ENCODE results near the gene CYP2W1. TPM values are rescaled to one million over a fixed set of nuclear protein-coding genes. Genes with fewer than 3 reads are reported as not detected.

The CYP2W1 gene
- total RNA-seq, result not detected

- H3K36me3 ChIP-seq (ENCODE audit: control insufficient read depth in 3 of 3, insufficient read depth in 3 of 3, low read length in 3 of 3), result no peaks in the 10 kb centered on the region
- peaks cover 46 to 61% (median 54%) of the 10 kb centered on the region in 3 donors for H3K27me3 ChIP-seq (ENCODE audit: control insufficient read depth in 3 of 3, insufficient read depth in 3 of 3, low read length in 3 of 3)
- no peaks in the 10 kb centered on the region for H3K9me3 ChIP-seq (ENCODE audit: control insufficient read depth in 3 of 3, low read length in 3 of 3)
- no peak within 1 kb of the TSS for H3K27ac ChIP-seq (ENCODE audit: low read depth, low read length)
- no peak within 1 kb of the TSS for H3K4me3 ChIP-seq (ENCODE audit: low read length in 3 of 3)
- no peak within 1 kb of the TSS for H3K9ac ChIP-seq (ENCODE audit: low read depth in 1 of 3, low read length in 3 of 3)
- H3K4me1 ChIP-seq (ENCODE audit: control insufficient read depth in 3 of 3, insufficient read depth in 3 of 3, low read length in 3 of 3), result peaks cover 0 to 2% (median 0%) of the 10 kb centered on the region in 3 donors
Measured at GRCh38 chr7:983004-983615, at the start of gene CYP2W1. Gene CYP2W1, plus strand, starts transcription at chr7:983181. Its CDS starts 31 bp downstream, at chr7:983212.

DNA sequence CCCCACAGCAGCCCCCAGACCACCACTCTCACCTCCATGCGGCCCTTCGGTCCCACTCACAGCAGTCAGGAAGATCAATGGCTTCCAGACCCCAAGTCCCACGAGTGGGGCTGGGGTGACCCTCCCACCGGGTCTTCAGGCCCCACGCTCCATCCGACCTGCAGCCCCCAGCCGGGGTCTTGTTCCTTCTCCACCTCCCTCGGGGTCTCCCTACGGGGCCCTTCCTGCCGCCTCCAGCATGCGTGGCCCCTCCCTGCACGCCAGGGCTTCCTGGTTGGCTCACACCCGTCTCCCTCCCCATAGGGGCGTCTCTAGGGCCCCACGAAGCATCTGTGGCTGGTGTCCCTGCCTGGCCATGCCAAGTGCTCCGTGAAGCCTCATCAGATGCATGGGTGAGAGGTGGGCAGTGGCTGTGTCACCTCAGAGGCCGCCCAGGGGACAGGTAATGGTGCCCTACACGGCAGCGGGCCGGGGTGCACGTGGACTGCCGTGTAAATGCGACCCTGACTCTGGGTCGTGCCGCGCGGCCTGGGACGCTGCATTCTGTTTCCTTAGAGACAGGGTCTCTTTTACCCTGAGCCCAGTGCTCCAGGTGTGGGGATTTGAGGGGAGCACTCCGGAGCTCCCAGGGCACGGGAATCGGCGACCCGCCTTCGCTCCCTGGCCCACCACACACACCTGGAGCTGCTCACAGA is 48.4 kb upstream of the CYP2W1 start:
- Histone ChIP-seq H3K4me1 (ENCODE audit: control insufficient read depth in 3 of 3, insufficient read depth in 3 of 3, low read length in 3 of 3) (no peaks in the 10 kb centered on the region), H3K4me3 (ENCODE audit: low read length in 3 of 3) (no peak overlapping the region), H3K27me3 (ENCODE audit: control insufficient read depth in 3 of 3, insufficient read depth in 3 of 3, low read length in 3 of 3) (peaks cover 4 to 23% (median 16%) of the 10 kb centered on the region in 3 donors), H3K9me3 (ENCODE audit: control insufficient read depth in 3 of 3, low read length in 3 of 3) (no peaks in the 10 kb centered on the region), H3K9ac (ENCODE audit: low read depth in 1 of 3, low read length in 3 of 3) (no peak overlapping the region), H3K27ac (ENCODE audit: low read depth, low read length) (no peak overlapping the region), H3K36me3 (ENCODE audit: control insufficient read depth in 3 of 3, insufficient read depth in 3 of 3, low read length in 3 of 3) (no peaks in the 10 kb centered on the region)

DNA sequence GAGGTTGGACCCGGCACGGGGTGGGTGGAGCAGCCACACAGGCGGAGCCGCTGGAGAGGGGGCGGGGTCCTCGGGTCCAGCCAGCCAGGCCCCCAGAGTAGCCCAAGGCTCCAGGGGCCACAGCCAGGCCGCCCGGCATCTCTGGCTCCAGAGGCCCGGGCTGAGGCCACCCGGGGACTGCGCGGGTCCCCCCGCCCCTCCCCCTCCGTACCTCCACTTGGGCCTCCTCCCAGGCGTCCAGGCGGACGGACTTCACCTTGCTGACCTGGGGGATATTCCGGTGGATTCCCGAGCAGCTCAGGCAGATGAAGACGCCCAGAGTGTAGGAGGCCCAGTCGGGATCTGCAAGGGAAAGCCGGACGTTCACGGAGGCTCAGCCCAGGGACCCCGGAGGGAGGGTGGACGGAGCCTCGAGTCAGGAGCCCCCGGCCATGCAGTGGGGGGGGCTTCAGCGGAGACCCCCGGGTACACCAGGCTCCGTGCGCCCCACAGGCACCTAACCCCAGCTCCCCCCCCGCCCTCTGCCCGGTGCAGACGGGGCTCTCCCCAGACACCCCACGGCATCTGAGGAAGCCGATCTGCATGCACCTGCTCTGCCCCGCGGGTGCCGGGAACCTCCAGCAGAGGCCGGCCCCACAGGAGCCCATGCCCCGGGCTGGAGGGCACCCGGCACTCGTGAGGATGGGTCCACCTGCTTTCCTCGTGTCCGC is 47.7 kb upstream of the CYP2W1 start:
- H3K27ac ChIP-seq (ENCODE audit: low read depth, low read length), result no peak overlapping the region
- no peaks in the 10 kb centered on the region for H3K4me1 ChIP-seq (ENCODE audit: control insufficient read depth in 3 of 3, insufficient read depth in 3 of 3, low read length in 3 of 3)
- no peak overlapping the region for H3K4me3 ChIP-seq (ENCODE audit: low read length in 3 of 3)
- H3K9ac ChIP-seq (ENCODE audit: low read depth in 1 of 3, low read length in 3 of 3), result no peak overlapping the region
- no peaks in the 10 kb centered on the region for H3K36me3 ChIP-seq (ENCODE audit: control insufficient read depth in 3 of 3, insufficient read depth in 3 of 3, low read length in 3 of 3)
- H3K27me3 ChIP-seq (ENCODE audit: control insufficient read depth in 3 of 3, insufficient read depth in 3 of 3, low read length in 3 of 3), result peaks cover 4 to 30% (median 21%) of the 10 kb centered on the region in 3 donors
- no peaks in the 10 kb centered on the region for H3K9me3 ChIP-seq (ENCODE audit: control insufficient read depth in 3 of 3, low read length in 3 of 3)

GRCh38 chr7:935874-936385 is 47.1 kb upstream of the CYP2W1 start:
- Histone ChIP-seq H3K9me3 (ENCODE audit: control insufficient read depth in 3 of 3, low read length in 3 of 3) (no peaks in the 10 kb centered on the region), H3K27me3 (ENCODE audit: control insufficient read depth in 3 of 3, insufficient read depth in 3 of 3, low read length in 3 of 3) (peaks cover 4 to 30% (median 21%) of the 10 kb centered on the region in 3 donors), H3K4me3 (ENCODE audit: low read length in 3 of 3) (no peak overlapping the region), H3K36me3 (ENCODE audit: control insufficient read depth in 3 of 3, insufficient read depth in 3 of 3, low read length in 3 of 3) (no peaks in the 10 kb centered on the region), H3K27ac (ENCODE audit: low read depth, low read length) (no peak overlapping the region), H3K9ac (ENCODE audit: low read depth in 1 of 3, low read length in 3 of 3) (no peak overlapping the region), H3K4me1 (ENCODE audit: control insufficient read depth in 3 of 3, insufficient read depth in 3 of 3, low read length in 3 of 3) (no peaks in the 10 kb centered on the region)

DNA sequence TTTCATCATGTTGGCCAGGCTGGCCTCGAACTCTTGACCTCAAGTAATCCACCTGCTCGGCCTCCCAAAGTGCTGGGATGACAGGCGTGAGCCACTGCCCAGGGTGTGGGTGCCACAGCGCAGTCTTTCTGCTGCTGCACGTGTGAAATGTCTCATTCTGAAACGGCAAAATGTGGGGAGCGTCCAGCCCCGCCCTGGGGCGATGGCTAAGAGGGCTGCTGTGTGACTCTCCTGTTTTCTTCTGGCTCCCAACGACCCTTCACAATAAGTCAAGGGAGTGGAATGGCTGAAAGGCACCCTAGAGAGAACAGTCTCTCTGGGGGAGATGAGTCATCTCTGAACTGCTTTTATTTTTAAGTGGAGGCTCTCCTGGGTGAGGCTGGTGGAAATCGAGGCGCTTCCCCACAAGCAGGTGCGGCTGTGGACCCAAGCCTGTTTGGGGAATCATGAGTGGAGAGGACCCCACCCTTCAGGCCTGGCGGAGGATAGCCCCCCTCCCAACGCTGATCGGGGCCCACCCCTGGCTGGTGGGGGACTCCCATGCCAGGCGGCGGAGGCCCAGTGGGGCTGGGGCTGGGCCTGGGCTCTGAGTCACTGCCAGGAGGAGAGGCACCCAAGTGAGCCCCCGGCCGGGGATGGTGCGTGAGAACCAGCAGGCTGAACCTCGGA is 46.5 kb upstream of the CYP2W1 start:
- Histone ChIP-seq H3K4me1 (ENCODE audit: control insufficient read depth in 3 of 3, insufficient read depth in 3 of 3, low read length in 3 of 3) (no peaks in the 10 kb centered on the region), H3K36me3 (ENCODE audit: control insufficient read depth in 3 of 3, insufficient read depth in 3 of 3, low read length in 3 of 3) (no peaks in the 10 kb centered on the region), H3K9me3 (ENCODE audit: control insufficient read depth in 3 of 3, low read length in 3 of 3) (no peaks in the 10 kb centered on the region), H3K27me3 (ENCODE audit: control insufficient read depth in 3 of 3, insufficient read depth in 3 of 3, low read length in 3 of 3) (peaks cover 4 to 30% (median 21%) of the 10 kb centered on the region in 3 donors), H3K27ac (ENCODE audit: low read depth, low read length) (no peak overlapping the region), H3K4me3 (ENCODE audit: low read length in 3 of 3) (no peak overlapping the region), H3K9ac (ENCODE audit: low read depth in 1 of 3, low read length in 3 of 3) (no peak overlapping the region)

- no peak overlapping the region for H3K27ac ChIP-seq (ENCODE audit: low read depth, low read length)
- no peak overlapping the region for H3K4me3 ChIP-seq (ENCODE audit: low read length in 3 of 3)
- no peaks in the 10 kb centered on the region for H3K9me3 ChIP-seq (ENCODE audit: control insufficient read depth in 3 of 3, low read length in 3 of 3)
- H3K36me3 ChIP-seq (ENCODE audit: control insufficient read depth in 3 of 3, insufficient read depth in 3 of 3, low read length in 3 of 3), result no peaks in the 10 kb centered on the region
- H3K9ac ChIP-seq (ENCODE audit: low read depth in 1 of 3, low read length in 3 of 3), result no peak overlapping the region
- H3K4me1 ChIP-seq (ENCODE audit: control insufficient read depth in 3 of 3, insufficient read depth in 3 of 3, low read length in 3 of 3), result no peaks in the 10 kb centered on the region
- H3K27me3 ChIP-seq (ENCODE audit: control insufficient read depth in 3 of 3, insufficient read depth in 3 of 3, low read length in 3 of 3), result peaks cover 0 to 30% (median 21%) of the 10 kb centered on the region in 3 donors
Measured at GRCh38 chr7:937856-938484, 45.0 kb upstream of the CYP2W1 start.

DNA sequence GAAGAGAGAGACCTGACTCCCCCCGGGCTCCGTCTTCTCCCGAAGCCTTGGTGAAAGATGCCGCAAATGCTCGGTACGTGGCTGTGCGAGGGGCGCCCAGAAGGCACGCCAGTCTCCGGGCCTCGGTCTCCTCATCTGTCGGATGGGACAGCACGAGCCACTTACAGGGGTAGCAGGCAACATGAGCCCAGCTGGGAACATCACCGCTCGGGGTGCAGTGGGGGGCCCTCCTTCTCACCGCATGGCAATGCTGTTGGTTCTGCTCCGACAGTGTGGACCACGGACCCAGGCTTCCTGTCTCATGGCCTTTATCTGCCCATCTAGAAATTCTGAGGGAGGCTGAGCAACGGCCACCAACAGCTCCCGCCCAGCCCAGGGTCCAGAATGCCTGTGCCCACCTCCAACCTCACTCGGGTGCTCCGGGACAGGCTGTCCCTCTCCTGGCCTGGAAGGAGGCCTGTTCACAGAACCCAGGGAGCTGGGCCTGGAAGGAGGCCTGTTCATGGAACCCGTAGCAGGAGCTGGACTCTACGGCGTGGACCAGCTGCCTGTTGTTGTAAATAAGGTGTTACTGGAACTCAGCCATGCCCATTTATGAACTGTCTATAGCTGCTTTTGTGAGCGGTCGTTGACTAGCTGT is 44.3 kb upstream of the CYP2W1 start:
- Histone ChIP-seq H3K9ac (ENCODE audit: low read depth in 1 of 3, low read length in 3 of 3) (no peak overlapping the region), H3K9me3 (ENCODE audit: control insufficient read depth in 3 of 3, low read length in 3 of 3) (no peaks in the 10 kb centered on the region), H3K36me3 (ENCODE audit: control insufficient read depth in 3 of 3, insufficient read depth in 3 of 3, low read length in 3 of 3) (no peaks in the 10 kb centered on the region), H3K27me3 (ENCODE audit: control insufficient read depth in 3 of 3, insufficient read depth in 3 of 3, low read length in 3 of 3) (peaks cover 0 to 30% (median 21%) of the 10 kb centered on the region in 3 donors), H3K27ac (ENCODE audit: low read depth, low read length) (no peak overlapping the region), H3K4me1 (ENCODE audit: control insufficient read depth in 3 of 3, insufficient read depth in 3 of 3, low read length in 3 of 3) (no peaks in the 10 kb centered on the region), H3K4me3 (ENCODE audit: low read length in 3 of 3) (no peak overlapping the region)

DNA sequence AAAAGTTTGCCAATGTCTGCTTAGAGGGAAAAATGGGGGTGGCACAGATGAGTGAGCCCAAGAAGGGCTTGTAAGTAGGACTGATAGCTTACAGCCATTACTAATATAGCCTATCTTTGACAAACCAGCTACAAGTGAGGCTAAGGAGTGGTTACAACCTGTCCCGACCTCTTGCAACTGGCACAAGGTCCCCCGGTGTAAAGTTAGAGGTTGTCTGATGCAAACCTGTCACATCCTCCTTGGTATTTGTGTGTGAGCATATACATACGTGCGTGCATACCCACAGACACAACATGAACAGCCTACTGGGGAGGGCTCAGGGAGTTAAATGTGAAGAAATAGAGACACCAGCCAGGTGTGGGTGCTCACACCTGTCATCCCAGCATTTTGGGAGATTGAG is 43.1 kb upstream of the CYP2W1 start:
- no peaks in the 10 kb centered on the region for H3K4me1 ChIP-seq (ENCODE audit: control insufficient read depth in 3 of 3, insufficient read depth in 3 of 3, low read length in 3 of 3)
- no peaks in the 10 kb centered on the region for H3K9me3 ChIP-seq (ENCODE audit: control insufficient read depth in 3 of 3, low read length in 3 of 3)
- no peaks in the 10 kb centered on the region for H3K36me3 ChIP-seq (ENCODE audit: control insufficient read depth in 3 of 3, insufficient read depth in 3 of 3, low read length in 3 of 3)
- H3K27me3 ChIP-seq (ENCODE audit: control insufficient read depth in 3 of 3, insufficient read depth in 3 of 3, low read length in 3 of 3), result peaks cover 0 to 26% (median 15%) of the 10 kb centered on the region in 3 donors
- no peak overlapping the region for H3K27ac ChIP-seq (ENCODE audit: low read depth, low read length)
- no peak overlapping the region for H3K4me3 ChIP-seq (ENCODE audit: low read length in 3 of 3)
- H3K9ac ChIP-seq (ENCODE audit: low read depth in 1 of 3, low read length in 3 of 3), result no peak overlapping the region

All from skeletal muscle tissue (tissue), 4 donors.